Stimulated activated CD8-positive, alpha-beta memory T cell treated with anti-CD3 and anti-CD28 coated beads, Interleukin-4, amount 100 ng/mL, for 1 hour (primary cell): Measurements from ENCODE around the gene DCXR.

Experiments
- DNase-seq, 2 donors: peaks; one replicate each; pipeline ENCODE4 v3.0.0-alpha.2; 2020; ENCODE audit warnings: low read depth in 2 of 2, low spot score in 1 of 2

DCXR gene

DNA sequence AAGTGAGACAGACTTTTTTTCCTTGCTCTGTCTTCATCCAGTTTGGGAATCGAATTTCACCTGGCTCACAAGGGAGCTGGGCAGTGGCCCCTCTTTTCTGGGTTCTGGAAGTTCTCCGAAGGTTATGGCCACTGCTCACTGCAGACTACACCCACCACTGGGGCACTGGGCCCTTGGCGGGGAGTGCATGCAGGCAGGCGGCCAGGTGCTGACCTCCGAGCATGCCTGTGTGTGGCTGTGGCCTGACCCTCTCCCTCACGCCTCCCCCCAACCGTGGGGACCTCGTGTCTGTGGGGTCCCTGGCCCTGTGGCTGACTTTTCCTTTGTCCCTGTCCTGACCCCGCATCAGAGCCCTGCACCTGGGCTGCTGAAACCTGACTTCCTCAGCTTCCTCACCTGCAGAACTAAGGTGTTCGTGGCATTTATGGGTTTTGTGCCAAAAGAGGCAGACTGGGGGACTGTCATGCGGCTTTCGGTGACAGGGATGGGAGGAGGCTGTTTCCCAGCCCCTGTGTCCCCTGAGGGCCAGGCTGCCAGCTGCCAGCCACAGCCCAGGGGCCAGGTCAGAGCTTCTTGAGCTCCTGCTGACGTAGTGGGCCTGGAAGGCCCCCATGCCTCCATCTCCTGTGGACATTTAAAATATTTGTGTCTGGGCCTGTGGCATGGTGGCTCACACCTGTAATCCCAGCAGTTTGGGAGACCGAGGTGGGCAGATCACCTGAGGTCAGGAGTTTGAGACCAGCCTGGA is 38.6 kb downstream of the DCXR start:
- DNase-seq = no peak

DNA sequence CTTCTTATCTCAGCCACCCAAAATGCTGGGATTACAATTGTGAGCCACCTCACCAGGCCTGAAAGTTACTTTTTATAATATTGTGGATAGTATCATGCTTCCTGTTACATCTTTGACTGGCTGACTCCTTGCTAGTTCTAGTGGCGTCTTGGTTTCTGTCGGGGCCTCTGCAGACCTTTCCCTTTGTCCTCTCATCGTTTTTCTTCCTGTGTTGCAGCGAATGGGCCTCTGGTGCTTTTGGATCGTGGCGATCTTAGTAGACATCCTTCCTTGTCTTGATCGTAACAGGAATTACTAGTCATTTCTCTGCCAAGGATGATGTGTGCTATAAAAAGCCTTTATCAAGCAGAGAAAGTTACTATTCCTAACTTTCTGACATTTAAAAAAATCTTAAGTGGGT is 39.3 kb downstream of the DCXR start:
- no peak for DNase-seq

DNA sequence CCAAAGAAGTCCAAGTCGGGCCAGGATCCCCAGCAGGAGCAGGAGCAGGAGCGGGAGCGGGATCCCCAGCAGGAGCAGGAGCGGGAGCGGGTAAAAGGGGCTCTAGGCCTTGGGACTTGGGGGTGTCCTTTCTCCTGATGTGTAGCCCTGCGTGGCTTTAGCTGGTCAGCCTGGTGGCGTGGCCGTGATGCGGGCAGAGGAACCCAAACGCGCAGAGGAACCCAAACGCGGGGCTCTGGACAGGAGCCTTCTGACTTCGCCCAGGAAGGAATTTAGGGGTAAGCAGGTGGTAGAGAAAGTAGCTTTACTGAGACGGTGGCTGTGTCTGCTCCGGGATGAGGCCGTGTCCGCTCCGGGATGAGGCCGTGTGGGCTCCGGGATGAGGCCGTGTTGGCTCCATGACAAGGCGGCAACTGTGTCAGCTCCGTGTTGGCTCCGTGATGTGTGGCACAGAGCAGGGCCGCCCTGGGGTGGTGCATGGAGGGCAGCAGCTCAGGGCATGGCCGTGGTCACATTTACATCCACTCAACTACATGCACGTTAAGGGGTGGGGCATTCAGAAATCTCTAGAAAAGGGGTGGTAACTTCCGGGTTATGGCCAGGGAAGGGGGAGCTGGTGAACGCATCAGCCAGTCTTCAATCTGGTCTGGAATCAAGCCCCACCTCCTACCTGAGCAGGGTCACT is 40.6 kb downstream of the DCXR start:
- no peak for DNase-seq

DNA sequence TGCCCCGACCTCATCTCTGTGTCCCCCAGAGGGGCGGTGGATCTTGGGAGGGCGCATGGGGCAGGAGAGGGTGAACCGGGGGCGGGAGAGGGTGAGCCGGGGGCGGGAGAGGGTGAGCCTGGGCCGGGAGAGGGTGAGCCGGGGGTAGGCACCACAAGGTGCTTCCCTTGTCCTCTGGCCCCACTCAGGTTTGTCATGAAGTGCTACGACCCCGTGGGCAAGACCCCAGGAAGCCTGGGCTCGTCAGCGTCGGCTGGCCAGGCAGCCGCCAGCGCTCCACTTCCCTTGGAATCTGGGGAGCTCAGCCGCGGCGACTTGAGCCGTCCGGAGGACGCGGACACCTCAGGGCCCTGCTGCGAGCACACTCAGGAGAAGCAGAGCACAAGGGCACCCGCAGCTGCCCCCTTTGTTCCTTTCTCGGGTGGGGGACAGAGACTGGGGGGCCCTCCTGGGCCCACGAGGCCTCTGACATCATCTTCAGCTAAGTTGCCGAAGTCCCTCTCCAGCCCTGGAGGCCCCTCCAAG is 41.2 kb downstream of the DCXR start:
- DNase-seq = no peak

DNA sequence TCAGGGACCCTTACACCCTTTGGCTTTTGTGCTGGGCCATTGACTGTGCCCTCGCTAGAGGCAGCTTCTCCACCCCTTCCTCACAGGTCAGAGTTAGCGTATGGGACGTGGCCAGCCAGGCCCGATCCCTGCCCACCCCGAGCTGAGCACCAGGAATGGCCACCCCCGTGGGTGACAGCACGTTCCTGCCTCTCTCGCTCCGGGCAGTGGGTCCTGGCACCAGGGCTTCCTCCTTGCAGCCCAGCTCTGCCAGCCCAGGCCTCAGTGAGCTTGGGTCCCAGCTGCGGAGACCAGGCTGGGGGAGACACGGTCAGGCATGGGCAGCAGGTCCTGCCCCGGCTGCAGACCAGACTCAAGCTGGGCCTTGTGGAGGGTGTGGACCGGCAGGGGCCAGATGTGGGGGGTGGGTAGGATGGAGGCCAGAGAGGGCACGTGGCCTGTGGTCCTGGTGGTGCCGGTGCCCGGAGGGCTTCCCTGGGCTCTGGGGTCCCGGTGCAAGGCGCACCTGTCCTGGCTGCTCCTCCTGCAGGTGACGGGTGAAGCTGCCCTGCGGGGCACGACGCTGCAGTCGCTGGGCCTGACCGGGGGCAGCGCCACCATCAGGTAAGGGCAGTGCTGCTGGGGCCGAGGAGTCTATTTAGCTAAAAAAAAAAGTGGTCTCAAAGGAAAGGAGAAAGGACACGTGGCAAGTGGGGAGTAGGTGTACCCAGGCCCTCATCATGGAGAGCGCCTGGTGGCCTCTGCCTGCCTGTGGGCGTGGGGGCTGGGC is 41.9 kb downstream of the DCXR start:
- no peak for DNase-seq

DNA sequence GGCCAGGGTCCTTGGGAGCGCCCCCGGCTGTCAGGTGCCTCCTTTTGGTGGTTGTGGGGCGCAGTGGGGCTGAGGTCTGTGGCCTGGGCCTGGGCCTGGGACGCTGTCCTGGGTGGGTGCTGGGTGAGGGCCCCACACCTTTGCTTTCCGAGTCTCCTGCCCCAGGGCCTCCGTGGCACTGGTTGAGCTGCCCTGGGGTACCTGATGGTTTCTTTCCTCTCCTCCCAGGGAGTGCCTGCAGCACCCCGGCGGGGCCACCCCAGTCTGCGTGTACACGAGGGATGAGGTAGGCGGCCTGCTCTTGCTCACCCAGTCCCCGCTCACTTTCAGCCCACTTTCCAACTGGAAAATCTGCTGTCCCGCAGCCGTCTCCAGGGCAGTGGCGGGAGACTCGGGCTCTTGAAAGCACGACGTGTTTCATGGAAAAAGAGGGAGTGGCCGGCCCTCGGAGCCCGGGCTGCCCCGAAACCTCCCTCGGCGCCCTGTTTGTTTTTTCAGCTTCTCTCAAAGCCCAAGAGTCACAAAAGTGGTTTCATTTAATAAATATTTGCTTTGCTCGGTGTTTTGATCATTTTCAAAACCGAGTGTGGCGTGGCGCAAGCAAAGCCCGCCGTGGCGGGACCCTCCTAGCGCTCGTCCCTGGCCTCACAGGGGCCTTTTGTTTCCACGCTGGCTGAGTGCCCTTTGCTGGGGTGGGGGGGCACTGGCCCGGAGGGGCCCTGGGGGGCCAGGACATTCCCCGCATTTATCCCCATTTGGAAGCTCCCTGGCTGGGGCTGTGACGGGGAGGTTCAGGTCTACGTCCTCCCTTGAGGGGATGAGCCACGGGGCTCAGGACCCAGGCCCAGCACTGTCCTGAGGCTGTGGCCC is 42.7 kb downstream of the DCXR start:
- DNase-seq = no peak

DNA sequence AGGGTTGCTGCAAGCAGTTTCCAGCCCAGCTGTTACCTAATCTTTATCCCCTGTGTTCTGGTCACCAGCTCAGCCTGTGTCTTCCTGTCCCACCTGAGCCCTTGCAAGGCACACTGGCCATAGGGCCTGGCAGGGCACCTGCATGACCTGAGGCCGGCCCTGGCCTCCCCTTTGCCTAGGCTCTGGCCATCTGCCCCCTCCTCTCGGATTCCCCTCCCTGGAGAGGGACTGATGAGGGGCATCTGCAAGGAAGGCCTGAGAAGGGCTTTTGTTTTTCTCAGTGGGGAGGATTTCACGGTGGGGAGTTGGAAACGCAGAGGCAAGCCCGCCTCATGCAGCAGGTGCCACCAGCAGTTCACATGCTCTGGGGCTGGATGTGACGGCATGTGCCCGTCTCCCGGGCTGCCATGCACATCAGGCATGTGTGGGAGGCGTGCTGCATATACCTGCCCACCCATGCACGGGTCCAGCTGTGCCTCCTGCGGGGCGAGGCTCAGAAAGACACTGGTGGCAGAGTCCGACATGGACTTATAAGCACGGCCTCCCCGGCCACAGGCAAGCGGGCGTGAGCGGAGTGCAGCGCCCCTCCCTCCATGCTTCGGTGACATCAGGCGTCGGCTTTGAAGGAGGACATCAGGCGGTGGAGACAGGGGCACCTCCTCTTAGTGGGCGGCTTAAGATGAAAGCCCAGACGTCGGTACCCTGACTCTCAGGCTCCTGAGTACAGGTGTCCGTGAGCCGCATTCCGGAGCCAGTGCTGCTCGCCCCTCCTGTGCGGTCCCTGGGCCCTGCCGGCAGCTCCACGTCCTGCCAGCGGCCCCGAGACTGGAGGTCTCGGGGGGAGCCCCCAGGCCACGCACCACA is 43.5 kb downstream of the DCXR start:
- DNase-seq = no peak

DNA sequence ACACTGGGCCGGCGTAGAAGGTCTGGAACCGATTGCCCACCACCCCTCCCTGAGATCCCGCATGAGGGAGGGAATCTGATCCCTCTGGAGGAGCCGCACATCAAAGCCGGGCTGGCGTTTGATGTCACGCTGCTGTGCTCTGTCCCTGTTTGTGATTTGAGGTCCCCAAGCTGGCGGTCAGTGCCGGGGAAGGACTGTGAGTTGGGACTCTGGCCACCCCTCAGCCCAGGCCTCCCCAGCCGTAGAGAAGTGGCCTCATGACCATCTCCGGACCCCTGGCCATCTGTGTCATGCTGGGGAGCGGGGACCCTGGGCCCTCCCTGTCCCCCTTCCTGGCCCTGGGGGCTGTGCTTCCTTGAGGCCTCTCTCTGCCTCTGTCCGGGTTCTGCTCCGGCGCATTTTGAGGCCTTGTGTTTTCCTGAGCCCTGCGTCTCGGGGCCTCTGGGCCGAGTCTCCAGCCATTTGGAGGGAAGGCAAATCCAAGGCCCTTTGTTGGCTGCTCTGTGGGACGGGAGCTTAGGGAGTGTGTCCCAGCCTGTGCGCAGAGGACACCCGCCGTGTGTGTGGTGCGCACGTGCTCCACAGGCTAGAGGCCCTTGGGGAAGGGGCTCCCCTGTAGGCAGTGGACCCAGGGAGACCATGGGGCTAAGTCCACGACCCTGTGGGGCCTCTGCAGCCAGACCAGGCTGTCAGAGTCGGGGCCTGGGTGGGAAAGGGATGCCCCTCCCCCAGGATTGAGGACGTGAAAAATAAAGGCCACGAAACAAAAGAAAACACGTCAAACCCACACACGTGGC is 45.0 kb downstream of the DCXR start:
- DNase-seq = no peak

DNA sequence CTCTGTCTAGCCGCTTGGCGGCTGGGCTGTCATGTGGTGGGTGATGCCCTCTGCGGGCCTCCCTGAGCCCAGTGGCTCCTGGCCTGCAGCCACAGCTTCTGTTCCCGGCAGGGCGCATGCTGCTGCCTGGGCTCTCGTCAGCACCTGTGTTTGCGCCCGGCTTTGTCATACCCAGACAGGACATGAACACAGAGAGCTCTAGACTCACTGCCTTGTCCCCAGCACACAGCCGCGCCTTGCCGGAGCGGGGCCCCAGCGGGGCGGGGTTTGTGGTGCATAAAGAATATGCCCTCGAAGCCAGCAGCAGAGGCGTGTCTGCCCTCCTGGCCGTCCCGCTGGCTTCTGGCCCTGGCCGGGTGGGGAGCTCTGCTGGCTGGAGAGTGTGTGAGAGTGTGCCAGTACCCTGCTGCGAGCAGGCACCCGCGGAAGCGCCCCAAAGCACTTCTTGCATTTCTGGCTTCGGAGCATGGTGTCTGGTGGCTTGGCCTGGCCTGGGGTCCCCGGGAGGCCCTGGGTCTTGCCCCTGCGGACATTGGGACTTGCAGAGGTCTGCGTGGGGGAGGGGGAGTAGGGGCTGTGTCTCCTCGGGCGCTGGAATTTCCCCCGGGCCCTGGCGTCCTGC is 45.7 kb downstream of the DCXR start:
- no peak for DNase-seq

DNA sequence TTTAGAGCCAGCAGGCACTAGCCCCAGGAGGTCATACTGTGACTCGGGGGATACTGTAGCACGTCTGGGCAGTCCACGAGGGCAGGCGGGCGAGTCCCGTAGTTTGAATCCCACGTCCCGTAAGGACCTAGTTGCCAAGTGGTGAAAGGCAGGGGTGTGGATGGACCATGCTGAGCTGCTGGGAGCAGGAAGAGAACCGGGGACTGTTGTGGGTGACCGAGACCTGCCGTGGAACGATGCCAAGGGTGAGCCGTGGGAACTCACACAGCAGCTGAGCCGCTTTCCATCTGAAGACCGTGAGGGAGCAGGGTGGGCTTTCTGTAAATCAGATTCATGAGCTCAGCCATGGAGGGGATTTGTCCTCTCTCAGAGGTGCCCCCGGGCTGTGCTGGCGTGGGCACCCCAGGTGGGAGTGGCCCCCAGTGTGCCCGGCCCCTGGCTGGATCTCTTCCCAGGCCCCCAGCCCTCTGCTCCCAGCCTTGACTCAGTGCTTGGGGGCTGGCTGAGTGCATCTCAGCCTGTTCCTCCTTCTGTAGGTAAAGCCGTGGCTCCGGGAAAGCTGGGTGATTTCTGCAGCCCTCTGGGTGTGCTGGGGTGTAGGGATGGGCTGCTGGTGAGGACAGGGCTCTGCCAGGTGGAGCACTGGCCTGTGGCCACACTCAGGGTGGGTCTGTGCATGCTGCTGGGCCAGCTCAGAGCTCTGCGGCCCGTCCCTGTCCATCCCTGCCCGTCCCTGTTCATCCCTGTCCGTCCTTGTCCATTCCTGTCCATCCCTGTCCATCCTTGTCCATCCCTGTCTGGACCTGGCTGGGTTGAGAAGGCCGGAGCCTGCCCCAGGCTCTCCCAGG is 46.4 kb downstream of the DCXR start:
- no peak for DNase-seq

DNA sequence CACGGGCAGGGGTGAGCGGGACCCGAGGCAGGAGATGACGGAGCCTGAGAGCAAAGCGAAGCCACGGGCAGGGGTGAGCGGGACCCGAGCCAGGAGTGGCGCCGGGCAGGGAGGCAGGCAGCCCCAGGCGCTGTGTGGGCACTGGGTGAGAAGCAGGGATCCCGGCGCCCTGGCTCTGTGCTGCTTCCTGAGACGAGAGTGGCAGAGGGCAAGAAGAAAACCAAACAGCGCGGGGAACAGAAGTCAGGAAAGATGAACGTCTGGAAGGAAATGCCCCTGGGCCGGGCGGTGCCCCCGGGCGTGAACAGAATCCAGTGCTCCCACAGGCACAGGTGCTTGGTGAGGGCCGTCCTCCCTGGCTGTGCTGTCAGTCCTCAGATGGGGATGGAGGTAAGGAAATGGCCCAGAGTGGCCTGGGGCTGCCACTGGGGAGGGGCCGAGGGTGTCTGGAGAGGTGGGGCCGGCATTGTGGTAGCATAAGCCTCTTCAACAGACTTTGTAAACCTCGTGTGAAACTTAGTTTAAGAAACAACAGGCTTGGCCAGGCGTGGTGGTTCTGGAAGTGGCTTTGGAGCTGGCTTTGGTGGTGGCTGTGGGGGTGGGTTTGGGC is 50.2 kb downstream of the DCXR start:
- no peak for DNase-seq

DNA sequence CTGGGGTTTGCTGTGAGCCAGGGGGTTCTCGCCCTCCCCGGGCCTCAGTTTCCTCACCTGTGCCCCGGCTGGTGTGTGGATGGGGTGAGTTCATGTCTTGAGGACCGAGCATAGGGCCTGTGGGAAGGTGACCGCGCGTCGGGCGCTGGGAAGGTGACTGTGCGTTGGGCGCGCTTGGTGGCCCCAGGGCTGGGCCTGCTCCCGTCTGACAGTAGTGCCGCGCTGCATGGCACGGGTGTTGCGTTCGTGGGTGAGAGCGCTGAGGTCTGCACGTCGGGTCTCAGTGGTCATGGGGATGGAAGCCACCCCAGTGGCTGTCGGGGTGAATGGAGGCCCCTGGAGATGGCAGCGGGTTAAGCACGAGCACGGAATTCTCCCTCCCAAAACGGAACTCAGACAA is 50.9 kb downstream of the DCXR start:
- no peak for DNase-seq
